BLaER1 treated with 17β-estradiol and CSF1 and Interleukin-3, amounts not matched to agents 10 nM and 100 nM (cell line): ENCODE measurements around the gene ABHD12.

Experiments
- H3K27ac ChIP-seq, 11 experiments: shearing (Covaris generic); formaldehyde crosslinking; 2 replicates each; pipeline ENCODE4 v1.8.1; 2022
- H3K27me3 ChIP-seq, 11 experiments: shearing (Covaris generic); formaldehyde crosslinking; 2 replicates each; pipeline ENCODE4 v1.8.1; 2022
- H3K36me3 ChIP-seq, 11 experiments: shearing (Covaris generic); formaldehyde crosslinking; 2 replicates each; pipeline ENCODE4 v1.8.1; 2022
- H3K4me1 ChIP-seq, 10 experiments: shearing (Covaris generic); formaldehyde crosslinking; 2 replicates each; pipeline ENCODE4 v1.8.1; 2022
- H3K4me2 ChIP-seq, 11 experiments: shearing (Covaris generic); formaldehyde crosslinking; 2 replicates each; pipeline ENCODE4 v1.8.1; 2022
- H3K4me3 ChIP-seq, 10 experiments: shearing (Covaris generic); formaldehyde crosslinking; 2 replicates each; pipeline ENCODE4 v1.8.1; 2022
- H3K9ac ChIP-seq, 11 experiments: shearing (Covaris generic); formaldehyde crosslinking; 2 replicates each; pipeline ENCODE4 v1.8.1; 2022
- H3K9me3 ChIP-seq, 11 experiments: shearing (Covaris generic); formaldehyde crosslinking; replicated peaks in 1 of 11; 2 replicates each; pipeline ENCODE4 v1.8.1; 2022
- H4K20me1 ChIP-seq, 11 experiments: shearing (Covaris generic); formaldehyde crosslinking; 2 replicates each; pipeline ENCODE4 v1.8.1; 2022
- Cebpa-rat ChIP-seq, 11 experiments: shearing (Covaris generic); IDR thresholded peaks; 2 replicates each; pipeline ENCODE4 v1.8.1; 2022

Gene ABHD12

DNA sequence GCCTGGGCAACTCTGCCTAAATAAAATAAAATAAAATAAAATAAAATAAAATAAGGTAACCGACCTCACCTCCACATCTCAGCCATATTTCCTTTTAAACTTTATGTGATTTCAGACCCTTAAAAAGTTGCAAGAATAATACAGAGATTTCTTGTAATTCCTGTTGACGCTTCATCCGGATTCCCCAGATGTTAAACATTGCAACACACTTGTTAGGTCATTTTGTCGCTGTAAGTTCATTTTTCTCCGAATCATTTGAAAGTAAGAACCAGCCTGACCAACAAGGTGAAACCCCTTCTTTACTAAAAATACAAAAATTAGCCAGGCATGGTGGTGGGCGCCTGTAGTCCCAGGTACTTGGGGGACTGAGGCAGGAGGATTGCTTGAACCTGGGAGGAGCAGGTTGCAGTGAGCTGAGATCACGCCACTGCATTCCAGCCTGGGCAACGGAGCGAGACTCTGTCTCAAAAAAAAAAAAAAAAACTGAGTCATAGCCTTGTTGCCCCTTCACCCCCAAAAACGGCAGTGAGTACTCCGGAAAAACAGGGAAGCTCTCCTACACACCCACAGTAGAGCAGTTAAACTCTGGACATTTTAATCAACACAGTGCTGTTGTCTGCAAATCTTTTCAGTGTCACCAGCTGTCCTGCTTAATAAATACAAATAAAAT is 136.9 kb downstream of the ABHD12 start:
- no peak overlapping the region for H3K27ac ChIP-seq
- H3K4me2 ChIP-seq, result peak overlapping the region; percentile 27 to 99 (median 51); a peak in 19 of 22 replicates
- no peaks in the 10 kb centered on the region for H3K27me3 ChIP-seq
- H3K4me3 ChIP-seq, result no peak overlapping the region
- no peak for TF ChIP-seq Cebpa-rat (IDR thresholded peaks at IDR 0.05)
- peaks cover 0 to 10% (median 3%) of the 10 kb centered on the region in 11 experiments; a peak in 10 of 22 replicates for H3K9me3 ChIP-seq
- H4K20me1 ChIP-seq, result peaks cover 40 to 100% (median 93%) of the 10 kb centered on the region in 11 experiments; a peak in 21 of 22 replicates
- peaks cover 44 to 89% (median 79%) of the 10 kb centered on the region in 10 experiments for H3K4me1 ChIP-seq
- no peak overlapping the region for H3K9ac ChIP-seq
- peaks cover 7 to 66% (median 35%) of the 10 kb centered on the region in 11 experiments for H3K36me3 ChIP-seq

DNA sequence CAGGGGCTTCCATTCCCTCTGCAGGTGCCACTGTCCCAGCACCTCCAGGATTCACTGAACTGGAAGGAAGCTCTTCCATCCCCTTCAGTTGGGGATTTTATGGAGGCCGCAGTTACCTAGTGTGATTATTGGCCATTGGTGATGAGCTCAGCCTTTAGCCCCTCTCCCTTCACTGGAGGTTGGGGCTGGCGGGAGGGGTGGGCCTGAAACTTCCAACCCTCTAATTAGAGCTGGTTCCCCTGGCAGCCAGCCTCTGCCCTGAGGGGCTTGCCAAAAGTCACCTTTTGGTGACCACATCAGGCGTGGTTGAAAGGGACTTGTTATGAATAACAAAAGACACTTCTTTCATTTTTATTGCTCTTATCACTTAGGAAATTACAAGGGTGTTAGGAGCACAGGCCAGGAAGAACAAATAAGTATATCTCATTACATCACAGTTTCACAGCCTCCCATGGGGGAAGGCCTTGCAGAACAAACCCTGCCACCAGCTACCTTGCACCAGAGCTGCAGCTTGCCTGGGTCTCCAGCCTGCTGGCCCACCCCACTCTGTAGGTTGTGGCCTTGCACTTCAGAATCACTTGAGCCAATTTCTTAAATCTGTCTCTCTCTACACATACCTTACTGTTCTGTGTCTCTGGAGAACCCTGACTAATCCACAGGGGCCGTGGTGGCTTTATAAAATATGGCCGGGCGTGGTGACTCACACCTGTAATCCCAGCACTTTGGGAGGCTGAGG is 137.8 kb downstream of the ABHD12 start:
- Histone ChIP-seq H3K9ac (no peak overlapping the region), H3K4me2 (peak overlapping the region in 10 of 11 experiments; percentile 4 to 99 (median 54); a peak in 17 of 22 replicates), H3K9me3 (0 out of 22 replicates have a peak, but pooled peaks cover 0 to 1% (median 0%) of the 10 kb centered on the region in 11 experiments), H4K20me1 (peaks cover 32 to 97% (median 84%) of the 10 kb centered on the region in 11 experiments; a peak in 21 of 22 replicates), H3K27ac (no peak overlapping the region), H3K36me3 (peaks cover 0 to 58% (median 26%) of the 10 kb centered on the region in 11 experiments; a peak in 17 of 22 replicates), H3K4me3 (no peak overlapping the region), H3K4me1 (peaks cover 44 to 89% (median 79%) of the 10 kb centered on the region in 10 experiments), H3K27me3 (no peaks in the 10 kb centered on the region)
- TF ChIP-seq Cebpa-rat (IDR thresholded peaks at IDR 0.05), result no peak

DNA sequence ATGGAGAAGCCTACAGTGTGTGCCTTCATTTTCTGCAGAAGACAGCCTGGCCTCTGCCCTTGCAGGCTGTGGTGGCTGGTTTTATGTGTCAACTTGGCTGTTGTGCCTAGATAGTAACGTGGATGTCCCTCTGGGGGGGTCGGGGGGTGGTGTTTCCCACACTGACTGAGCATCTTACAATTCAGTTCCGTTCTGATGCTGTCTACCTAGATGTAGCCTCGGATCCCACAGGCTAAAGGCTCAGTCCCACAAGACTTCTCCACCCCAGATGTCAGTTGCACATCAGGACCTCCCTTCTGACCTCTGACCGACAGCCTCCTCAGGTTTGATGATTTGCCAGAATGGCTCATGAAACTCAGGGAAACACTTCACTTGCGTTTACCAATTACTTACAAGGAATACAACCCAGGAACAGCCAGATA is 138.4 kb downstream of the ABHD12 start:
- H3K36me3 ChIP-seq, result peaks cover 0 to 51% (median 24%) of the 10 kb centered on the region in 11 experiments; a peak in 16 of 22 replicates
- peaks cover 0 to 4% (median 0%) of the 10 kb centered on the region in 11 experiments; a peak in 3 of 22 replicates for H3K27me3 ChIP-seq
- peaks cover 44 to 90% (median 81%) of the 10 kb centered on the region in 10 experiments for H3K4me1 ChIP-seq
- no peaks in the 10 kb centered on the region for H3K9me3 ChIP-seq
- TF ChIP-seq Cebpa-rat (IDR thresholded peaks at IDR 0.05), result no peak
- H3K4me2 ChIP-seq, result peak overlapping the region in 9 of 11 experiments; percentile 4 to 99 (median 57); a peak in 16 of 22 replicates
- H3K4me3 ChIP-seq, result no peak overlapping the region
- no peak overlapping the region for H3K9ac ChIP-seq
- H4K20me1 ChIP-seq, result peaks cover 26 to 91% (median 79%) of the 10 kb centered on the region in 11 experiments; a peak in 21 of 22 replicates
- no peak overlapping the region for H3K27ac ChIP-seq

DNA sequence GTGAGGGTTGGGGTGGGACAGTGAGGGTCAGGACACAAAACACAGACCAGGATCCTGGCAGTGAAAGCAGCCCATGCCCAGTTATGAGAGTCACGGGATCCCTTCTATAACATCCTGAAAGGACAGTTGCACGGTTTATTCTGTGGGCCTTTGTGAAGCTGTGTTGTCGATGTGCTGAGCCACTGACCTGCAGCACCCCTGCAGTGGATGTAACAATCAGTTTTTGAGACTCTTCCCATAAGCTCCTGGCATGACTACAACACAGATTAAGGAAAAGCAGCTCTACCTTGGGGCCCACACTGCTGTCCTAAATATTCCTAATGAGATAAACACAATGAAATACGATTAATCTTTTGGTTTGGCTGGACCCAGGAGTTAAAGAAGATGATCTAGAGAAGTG is 139.1 kb downstream of the ABHD12 start:
- no peak overlapping the region for H3K4me3 ChIP-seq
- peaks cover 0 to 50% (median 21%) of the 10 kb centered on the region in 11 experiments; a peak in 16 of 22 replicates for H3K36me3 ChIP-seq
- H3K4me2 ChIP-seq, result peak overlapping the region in 8 of 11 experiments; percentile 47 to 99 (median 60); a peak in 11 of 22 replicates
- H3K27ac ChIP-seq, result no peak overlapping the region
- no peak for TF ChIP-seq Cebpa-rat (IDR thresholded peaks at IDR 0.05)
- no peaks in the 10 kb centered on the region for H3K9me3 ChIP-seq
- peaks cover 21 to 84% (median 72%) of the 10 kb centered on the region in 11 experiments; a peak in 21 of 22 replicates for H4K20me1 ChIP-seq
- peaks cover 51 to 90% (median 82%) of the 10 kb centered on the region in 10 experiments for H3K4me1 ChIP-seq
- peaks cover 0 to 8% (median 0%) of the 10 kb centered on the region in 11 experiments; a peak in 3 of 22 replicates for H3K27me3 ChIP-seq
- H3K9ac ChIP-seq, result no peak overlapping the region

DNA sequence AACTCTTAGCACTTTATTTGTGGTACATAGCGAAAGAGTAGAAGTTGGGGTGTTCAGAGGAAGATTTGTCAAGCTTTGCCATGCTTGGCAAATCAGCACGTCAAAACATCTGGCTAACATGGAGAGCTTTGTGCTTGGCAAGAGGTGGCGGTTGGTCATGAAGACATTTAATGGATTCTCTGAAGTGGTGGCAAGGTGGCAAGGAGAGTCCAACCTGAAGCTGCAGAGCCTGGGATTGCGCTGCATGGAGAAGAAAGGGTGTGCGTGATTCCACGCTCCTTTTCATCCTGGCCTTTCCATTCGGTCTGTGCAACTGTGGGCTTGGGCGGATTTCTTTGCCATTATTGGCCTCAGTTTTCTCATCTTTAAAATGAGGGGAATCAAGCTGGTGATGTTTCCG is 139.6 kb downstream of the ABHD12 start:
- Histone ChIP-seq H3K36me3 (peaks cover 0 to 50% (median 21%) of the 10 kb centered on the region in 11 experiments; a peak in 16 of 22 replicates), H3K27me3 (peaks cover 0 to 8% (median 0%) of the 10 kb centered on the region in 11 experiments; a peak in 3 of 22 replicates), H4K20me1 (peaks cover 16 to 79% (median 68%) of the 10 kb centered on the region in 11 experiments; a peak in 20 of 22 replicates), H3K4me2 (peak overlapping the region in 8 of 11 experiments; percentile 3 to 99 (median 76); a peak in 8 of 22 replicates), H3K4me3 (no peak overlapping the region), H3K27ac (no peak overlapping the region), H3K9ac (no peak overlapping the region), H3K4me1 (peaks cover 52 to 90% (median 82%) of the 10 kb centered on the region in 10 experiments), H3K9me3 (no peaks in the 10 kb centered on the region)
- TF ChIP-seq Cebpa-rat (IDR thresholded peaks at IDR 0.05), result no peak

DNA sequence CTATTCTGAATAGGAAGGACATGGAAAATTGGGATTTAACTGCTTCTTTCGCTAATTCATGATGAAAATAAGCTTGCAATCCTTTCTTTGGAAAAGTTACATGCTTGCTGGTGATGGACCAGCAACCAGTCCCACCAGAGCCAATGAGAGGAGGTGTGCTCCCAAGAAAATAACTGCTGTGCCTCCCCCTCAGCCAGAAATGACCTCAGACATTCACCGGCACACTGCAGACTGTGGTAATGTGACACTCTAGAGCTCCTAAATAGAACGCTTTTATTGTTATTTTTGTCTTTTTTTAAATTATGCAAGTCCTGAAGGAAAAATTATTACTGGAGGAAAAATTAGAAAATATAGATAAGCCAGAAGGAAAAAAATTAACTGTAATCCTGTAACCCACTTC is 140.1 kb downstream of the ABHD12 start:
- H3K4me3 ChIP-seq, result no peak overlapping the region
- peaks cover 0 to 48% (median 20%) of the 10 kb centered on the region in 11 experiments; a peak in 16 of 22 replicates for H3K36me3 ChIP-seq
- H3K4me2 ChIP-seq, result peak overlapping the region; percentile 64 to 99 (median 90); a peak in 21 of 22 replicates
- no peak overlapping the region for H3K27ac ChIP-seq
- peaks cover 0 to 8% (median 0%) of the 10 kb centered on the region in 11 experiments; a peak in 3 of 22 replicates for H3K27me3 ChIP-seq
- H3K9ac ChIP-seq, result 0 out of 22 replicates have a peak overlapping the region, but pooled peaks of 1 of the 11 experiments have one; percentile 5
- H4K20me1 ChIP-seq, result peaks cover 14 to 74% (median 65%) of the 10 kb centered on the region in 11 experiments; a peak in 20 of 22 replicates
- H3K9me3 ChIP-seq, result no peaks in the 10 kb centered on the region
- TF ChIP-seq Cebpa-rat (IDR thresholded peaks at IDR 0.05), result no peak
- H3K4me1 ChIP-seq, result peaks cover 52 to 85% (median 77%) of the 10 kb centered on the region in 10 experiments
